MM.1S (cell line): ENCODE measurements around the gene C3.

ENCODE experiments used
- CTCF ChIP-seq: fragments of 300-600 bp; sonication (generic); IDR thresholded peaks from 2 replicates; pipeline ENCODE4 v1.5.1; 2016; ENCODE audit warnings: antibody characterized with exemption, low read length, mixed read lengths
- EZH2 ChIP-seq: fragments of 300-600 bp; sonication (generic); optimal IDR thresholded peaks from 2 replicates; pipeline ENCODE3; 2017; ENCODE audit warnings: low read depth, mild to moderate bottlenecking, antibody characterized with exemption, low read length, mixed read lengths
- EZH2phosphoT487 ChIP-seq: fragments of 300-600 bp; sonication (generic); IDR thresholded peaks from 2 replicates; pipeline ENCODE4 v1.6.1; 2018; ENCODE audit warnings: antibody characterized with exemption, low read length

GRCh38 chr19:6745965-6746364 is 25.5 kb upstream of the C3 start:
- no peak for TF ChIP-seq CTCF
- no peak for TF ChIP-seq EZH2
- TF ChIP-seq EZH2phosphoT487 = no peak
